DMS153 treated with DMSO at 0.1 percent for 48 hours (cell line): Measurements from ENCODE around the gene NRAP.

Experiments
- DNase-seq: peaks from one replicate; lab custom pipeline; 2025; ENCODE audit not compliant: unreplicated experiment; lab: John Stamatoyannopoulos, UW

Gene NRAP

GRCh38 chr10:113610631-113611601 is 52.9 kb downstream of the NRAP start:
- DNase-seq, result peak; percentile 15

GRCh38 chr10:113609704-113610108 is 54.1 kb downstream of the NRAP start:
- DNase-seq, result no peak

GRCh38 chr10:113605268-113605978 is 58.4 kb downstream of the NRAP start:
- DNase-seq, result no peak

GRCh38 chr10:113604572-113604971 is 59.3 kb downstream of the NRAP start:
- DNase-seq, result no peak

GRCh38 chr10:113603057-113603777 is 60.6 kb downstream of the NRAP start:
- no peak for DNase-seq

GRCh38 chr10:113600569-113600968 is 63.3 kb downstream of the NRAP start:
- DNase-seq, result no peak

GRCh38 chr10:113594652-113595051 is 69.2 kb downstream of the NRAP start:
- no peak for DNase-seq

GRCh38 chr10:113592380-113592779 is 71.5 kb downstream of the NRAP start:
- no peak for DNase-seq

GRCh38 chr10:113590581-113590980 is 73.3 kb downstream of the NRAP start:
- no peak for DNase-seq

- DNase-seq, result no peak
These were observed 74.6 kb downstream of the NRAP start for GRCh38 chr10:113589201-113589770.

- no peak for DNase-seq
These were observed 77.9 kb downstream of the NRAP start for GRCh38 chr10:113585949-113586348.

GRCh38 chr10:113583571-113583970 is 80.3 kb downstream of the NRAP start:
- DNase-seq, result no peak

- DNase-seq, result no peak
These were observed 82.7 kb downstream of the NRAP start for GRCh38 chr10:113581092-113581491.

- DNase-seq, result no peak
These were observed 85.1 kb downstream of the NRAP start for GRCh38 chr10:113578773-113579172.

GRCh38 chr10:113576852-113577251 is 87.0 kb downstream of the NRAP start:
- no peak for DNase-seq

GRCh38 chr10:113573368-113573767 is 90.5 kb downstream of the NRAP start:
- no peak for DNase-seq

- no peak for DNase-seq
These were observed 91.1 kb downstream of the NRAP start for GRCh38 chr10:113572520-113573290.

GRCh38 chr10:113569576-113569975 is 94.3 kb downstream of the NRAP start:
- no peak for DNase-seq

- DNase-seq, result peak; percentile 43
These were observed 97.0 kb downstream of the NRAP start for GRCh38 chr10:113566888-113567287.

- DNase-seq, result no peak
These were observed 98.5 kb downstream of the NRAP start for GRCh38 chr10:113565364-113565763.
